HG02973 (cell line): Measurements from ENCODE around the gene KRT78.
"Not testable (repeated sequence)": the region's sequence is repeated elsewhere in the genome, so short reads cannot be mapped to it uniquely, and the experiment has no call there.

Experiments used
- ATAC-seq: cut with Tn5 transposase; IDR thresholded peaks from one replicate; pipeline ENCODE4 v1.9.1; 2021; ENCODE audit warnings: moderate library complexity; ENCODE audit not compliant: unreplicated experiment

Gene KRT78

DNA sequence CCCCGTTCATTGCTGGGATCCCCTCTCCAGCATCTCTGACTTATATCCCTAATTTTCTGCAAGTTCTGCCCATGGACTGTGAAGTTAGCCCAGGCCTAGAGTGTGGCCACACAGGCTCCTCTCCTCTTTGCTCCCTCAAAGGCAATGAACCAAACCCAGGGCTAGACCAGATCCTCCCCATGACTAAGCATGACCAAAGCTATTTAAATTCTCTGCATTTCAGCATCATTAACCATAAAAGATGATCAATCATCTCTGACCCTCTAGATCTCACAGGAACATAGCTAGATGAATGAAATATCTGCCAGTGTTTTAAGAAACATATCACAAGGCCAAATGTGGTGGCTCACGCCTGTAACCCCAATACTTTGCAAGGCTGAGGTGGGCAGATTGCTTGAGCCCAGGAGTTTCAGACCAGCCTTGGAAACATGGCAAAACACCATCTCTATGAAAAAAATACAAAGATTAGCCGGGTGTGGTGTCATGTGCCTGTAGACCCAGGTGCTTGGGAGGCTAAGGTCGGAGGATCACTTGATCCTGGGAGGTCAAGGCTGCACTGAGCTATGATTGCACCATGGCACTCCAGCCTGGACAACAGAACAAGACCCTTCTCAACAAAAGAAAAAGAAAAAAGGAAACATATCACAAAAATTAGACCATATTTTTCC lies 50.7 kb downstream of the KRT78 start:
- ATAC-seq: no peak

DNA sequence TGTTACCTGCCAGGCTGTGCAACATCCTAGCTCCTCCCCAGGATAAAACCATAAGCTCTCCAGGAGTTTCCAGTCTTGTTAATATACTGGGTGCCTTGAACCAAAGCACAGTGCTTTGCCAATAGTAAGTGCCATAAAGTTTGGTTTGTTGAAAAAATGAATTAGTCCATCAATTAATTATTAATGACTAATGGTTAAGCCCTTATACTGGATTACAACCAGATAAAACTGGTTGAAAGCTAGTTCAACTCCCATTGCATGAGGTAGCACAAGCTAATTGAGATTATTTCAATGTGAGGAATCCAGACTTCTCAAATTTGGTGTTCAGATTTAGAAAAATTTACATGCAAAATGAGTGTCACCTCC lies 51.3 kb downstream of the KRT78 start:
- no peak for ATAC-seq

DNA sequence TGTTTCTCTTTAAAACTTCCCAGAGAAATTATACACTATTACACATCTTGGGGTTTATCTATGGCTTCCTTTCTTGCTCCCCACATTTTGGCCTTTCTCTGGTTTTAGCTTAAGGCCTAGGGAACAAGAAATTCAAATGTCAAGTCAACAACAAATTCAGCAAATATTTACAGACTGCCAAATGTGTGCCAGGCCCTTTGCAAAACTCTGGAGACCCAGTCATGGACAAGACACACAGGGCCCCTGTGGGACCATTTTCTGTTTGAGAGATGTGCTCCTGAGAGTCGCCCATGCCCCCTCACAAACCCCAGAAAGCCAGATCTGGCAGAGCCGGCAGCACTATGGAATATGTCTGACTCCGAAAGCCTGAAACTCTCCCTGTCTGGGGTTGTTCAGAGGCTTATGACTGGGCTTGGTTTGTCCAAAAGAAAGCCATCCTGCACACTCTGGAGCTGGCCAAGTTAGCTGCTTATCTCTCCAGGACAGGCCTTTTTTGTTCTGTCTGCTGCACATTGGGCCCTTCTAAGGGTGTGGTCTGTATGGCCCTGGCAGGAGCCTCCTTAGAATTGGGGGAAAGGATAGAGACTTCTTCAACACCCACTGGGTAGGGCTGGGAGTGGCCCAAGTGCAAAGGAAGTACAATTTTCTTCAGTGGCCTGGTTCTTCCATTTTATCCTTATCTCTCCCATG lies 51.8 kb downstream of the KRT78 start:
- ATAC-seq: no peak

DNA sequence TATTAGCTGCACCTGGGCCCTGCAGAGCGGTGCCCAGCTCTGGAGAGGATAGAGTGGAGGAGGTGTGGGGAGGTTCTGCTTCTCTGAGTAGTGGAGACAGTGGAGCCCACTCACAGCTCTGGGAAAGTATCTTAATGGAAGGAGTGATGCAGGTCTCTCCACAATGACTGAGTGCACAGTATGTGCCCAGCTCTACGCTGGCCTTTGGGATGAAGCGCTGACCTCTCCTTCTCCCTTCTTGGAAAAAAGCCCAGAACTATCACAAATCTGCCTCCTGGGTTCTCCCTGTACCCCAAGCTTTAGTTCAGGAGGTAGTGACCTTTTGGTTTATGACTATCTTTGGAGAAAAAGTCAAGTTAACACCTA lies 52.4 kb downstream of the KRT78 start:
- no peak for ATAC-seq

DNA sequence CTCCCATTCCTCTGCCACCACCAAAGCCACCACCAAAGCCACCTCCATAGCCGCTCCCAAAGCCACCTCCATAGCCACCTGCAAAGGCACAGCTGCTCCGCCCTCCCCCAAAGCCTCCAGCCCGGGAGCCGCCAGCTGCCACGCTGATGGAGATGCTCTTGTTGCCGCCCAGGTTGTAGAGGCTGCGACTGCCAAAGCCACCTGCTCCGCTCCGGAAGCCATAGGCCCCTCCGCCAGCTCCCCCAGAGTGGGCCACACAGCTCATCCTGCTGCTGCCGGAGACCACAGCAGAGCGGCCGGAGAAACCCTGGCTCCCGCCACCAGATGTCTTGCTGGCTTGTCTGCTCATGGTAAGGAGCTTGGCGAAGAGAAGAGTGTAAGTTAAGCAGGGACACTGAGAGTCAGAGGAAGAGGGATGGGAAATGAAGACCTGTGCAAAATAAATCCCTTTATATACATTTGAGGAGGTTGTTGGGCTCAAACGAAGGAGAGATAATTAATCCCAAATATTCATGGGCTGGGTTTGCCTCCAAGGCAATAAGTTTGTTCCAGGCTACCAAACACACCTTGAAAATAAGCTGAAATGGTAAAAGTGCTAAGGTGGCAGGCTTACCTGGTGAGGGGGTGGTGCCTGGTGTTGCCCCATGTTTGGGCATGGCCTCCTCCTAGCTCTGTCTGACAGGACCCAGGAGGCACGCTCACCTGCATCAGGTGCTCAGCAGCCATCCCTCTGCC lies 52.9 kb downstream of the KRT78 start, which contains the start of gene KRT3:
TSS of gene KRT3 (minus strand) at position 424 of the 735 bp plus-strand sequence. CDS start at position 349, 75 bp downstream.
- no peak for ATAC-seq

DNA sequence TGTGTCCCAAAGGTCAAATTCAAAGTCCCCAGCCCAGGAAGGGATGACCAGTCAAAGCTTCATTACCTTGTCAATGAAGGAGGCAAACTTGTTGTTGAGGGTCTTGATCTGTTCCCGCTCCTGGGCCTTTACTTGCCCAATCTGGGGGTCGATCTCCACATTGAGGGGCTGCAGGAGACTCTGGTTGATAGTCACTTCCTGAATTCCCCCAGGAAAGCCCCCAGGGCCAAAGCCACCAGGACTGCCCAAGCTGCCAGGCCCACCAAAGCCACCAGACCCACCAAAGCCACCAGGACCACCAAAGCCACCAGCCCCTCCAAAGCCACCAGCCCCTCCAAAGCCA lies 53.5 kb downstream of the KRT78 start:
- not testable (repeated sequence) for ATAC-seq

DNA sequence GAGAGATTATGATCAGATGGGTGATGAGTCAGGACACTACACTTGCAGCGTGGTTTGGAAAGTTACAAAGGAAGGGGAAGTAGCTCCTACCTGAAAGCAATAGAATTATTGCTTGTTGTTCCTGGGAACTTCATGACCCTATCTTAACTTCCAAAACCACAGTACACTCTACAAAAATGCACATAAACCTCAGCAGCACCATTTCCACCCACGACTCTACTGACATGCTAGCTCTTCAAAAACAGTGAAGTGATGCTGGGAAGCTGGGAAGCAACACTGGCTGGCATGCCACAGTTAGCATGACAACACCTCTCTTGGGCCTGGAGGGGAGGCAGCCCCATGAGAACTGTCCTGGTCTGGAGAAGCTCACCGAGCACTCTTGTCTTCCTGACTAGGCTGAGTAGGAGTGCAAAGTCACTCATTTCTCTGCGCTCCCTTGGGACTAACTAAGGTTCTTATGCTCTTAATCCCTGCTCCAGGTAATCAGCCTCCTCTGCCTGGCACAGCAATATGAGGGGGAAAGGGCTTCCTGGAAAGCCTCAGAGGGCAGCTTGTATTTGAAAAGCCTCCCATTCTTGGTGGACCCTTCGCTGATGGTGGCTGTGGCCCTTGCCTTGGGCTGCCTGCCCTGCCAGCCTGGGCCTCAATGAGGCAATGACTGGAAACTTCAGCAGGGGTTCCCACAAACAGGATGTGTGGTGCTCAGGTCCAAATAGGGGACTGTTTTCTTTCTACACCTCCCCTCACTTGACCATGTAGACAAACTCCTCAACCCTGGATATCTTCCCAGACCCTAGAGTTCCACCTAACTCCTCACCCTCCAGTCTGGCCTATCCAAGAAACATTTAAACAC lies 54.1 kb downstream of the KRT78 start:
- no peak for ATAC-seq

DNA sequence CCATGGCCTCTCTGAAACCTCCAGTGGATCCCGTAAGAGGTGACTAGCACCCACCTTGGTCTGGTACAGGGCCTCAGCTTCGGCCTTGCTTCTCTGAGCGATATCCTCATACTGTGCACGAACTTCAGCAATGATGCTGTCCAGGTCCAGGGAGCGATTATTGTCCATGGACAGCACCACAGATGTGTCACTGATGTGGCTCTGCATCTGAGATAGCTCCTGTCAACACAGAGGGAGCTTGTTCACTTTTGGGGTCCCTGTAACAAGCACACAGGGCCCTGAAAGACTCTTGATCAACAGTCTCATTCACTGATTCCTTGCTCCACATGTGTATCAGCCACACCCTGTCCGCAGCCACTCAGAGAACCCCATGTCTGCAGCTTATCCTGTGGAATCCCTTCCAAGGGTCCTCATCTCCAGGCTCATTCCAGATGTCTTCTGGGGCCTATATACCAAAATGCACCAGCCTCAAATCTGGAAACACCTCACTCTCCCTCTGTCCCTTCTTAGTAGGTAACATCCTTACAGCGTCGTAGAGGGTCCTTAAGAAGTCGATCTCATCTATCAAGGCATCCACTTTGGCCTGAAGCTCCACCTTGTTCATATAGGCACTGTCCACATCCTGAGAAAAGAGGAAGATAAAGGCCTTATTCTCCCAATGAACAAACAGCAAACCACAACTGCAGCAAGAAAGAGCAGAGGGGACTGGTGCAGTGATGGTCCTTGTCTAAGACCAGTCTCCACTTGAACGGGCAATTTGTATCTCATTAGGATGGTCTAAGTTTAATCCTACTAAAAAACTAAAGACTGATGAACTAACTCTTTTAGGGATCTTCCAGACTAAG lies 56.4 kb downstream of the KRT78 start:
- no peak for ATAC-seq

DNA sequence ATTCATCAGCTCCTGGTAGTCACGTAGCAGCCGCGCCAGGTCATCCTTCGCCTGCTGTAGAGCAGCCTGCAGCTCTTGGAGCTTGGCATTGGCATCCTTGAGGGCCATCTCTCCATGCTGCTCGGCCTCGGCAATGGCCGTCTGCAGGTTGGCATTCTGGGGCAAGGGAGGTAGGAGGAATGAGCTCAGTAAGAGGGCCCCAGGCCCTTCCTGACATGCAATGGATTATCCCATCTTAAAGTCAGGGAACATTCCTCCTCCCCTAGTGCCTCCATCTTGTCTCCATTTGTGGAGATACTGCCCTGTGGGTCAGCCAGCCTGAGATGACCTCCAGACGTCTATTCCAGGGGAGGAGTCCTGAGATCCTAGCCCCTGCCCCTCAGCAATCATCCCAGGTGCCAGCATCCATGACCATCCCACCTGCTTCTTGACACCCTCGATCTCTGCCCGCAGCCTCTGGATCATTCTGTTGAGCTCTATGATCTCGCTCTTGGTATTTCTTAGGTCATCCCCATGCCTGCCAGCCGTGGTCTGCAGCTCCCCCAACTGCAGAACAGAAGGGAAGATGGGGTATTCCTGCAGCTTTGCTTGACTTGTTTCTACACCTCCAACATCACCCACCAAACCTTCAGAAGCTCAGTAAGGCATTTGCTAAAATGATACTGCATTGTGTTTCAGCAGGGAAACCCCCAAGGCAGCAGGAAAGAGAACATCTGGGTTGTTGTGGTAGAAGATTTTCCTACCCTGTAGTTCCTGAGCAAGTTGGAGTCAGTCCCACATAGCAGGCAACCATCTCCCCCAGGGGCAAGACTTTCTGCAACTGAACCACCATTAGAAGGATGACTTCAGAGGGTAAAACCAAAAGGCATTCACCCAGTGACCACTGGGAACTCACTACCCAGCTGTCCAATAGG lies 57.3 kb downstream of the KRT78 start:
- ATAC-seq: no peak

DNA sequence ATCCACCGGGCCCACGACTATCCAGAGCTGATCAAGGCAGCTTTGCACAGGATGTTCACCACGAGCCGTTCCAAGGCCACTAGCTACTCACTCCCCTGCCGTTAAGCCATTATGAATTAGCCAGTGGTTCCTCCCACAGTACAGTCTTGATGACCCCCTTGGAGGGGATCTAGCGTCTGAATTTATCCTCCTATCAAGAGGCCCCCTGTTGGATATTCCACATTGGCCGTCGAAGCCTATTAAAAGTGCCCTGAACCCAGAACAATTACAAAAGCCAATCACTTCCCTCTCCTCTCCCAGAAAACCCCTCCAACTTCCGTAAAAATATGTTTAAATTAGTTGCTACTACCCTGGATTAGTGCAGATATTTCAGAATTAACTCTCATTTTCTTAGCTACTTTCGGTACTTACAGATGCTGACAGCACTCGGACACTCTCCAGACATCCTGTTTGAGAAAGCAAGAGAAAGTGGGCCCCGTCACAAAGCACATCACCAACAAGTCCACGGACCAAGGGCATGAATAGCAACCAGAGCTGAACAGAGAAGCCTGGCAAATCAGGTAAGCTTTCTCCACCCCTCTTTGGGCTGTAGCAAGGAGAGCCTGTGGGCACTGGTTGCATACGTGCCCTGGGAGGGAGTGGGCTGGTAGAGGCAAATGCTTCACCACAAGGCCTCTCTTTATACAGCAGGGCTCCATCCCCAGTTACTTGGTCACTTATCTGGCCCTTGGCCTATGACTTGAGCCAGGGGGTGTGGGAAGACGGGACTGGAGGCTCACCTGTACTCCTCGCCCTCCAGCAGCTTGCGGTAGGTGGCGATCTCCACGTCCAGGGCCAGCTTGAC lies 58.1 kb downstream of the KRT78 start:
- ATAC-seq: no peak

DNA sequence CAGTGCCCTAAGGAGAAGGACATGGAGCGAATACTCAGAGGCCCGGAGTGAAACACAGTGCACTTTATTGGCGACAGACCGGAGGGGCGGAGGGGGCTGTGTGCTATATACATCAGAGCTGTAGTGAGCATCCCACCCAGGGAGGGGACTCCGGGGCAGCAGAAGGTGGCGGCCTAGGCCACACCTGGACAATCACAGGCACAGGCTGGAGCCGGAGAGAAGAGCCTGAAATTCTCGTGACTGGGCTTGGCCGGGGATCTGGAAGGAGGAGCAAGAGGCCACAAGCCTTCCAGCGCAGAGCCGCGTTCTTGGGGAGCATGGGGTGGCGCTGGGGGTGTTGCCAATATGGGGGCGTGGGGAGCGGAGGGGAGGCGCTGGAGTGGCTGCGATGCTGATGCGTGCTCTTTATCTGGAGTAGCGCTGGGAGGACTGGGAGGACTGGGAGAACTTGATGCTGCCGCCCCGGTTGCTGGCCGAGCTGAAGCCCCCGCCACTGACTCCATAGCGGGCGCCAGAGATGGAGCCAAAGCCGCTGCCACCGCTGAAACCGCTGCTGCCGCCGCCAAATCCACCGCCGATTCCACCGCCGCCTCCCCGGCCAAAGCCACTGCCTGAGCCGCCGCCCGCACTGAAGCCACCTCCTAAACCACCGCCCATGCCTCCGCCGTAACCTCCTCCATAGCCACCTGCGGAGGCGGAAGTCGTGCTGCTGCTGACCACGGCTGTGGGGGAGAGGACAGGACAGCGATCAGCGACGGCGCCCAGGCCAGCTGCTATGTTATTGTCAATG lies 59.0 kb downstream of the KRT78 start:
- ATAC-seq: no peak

DNA sequence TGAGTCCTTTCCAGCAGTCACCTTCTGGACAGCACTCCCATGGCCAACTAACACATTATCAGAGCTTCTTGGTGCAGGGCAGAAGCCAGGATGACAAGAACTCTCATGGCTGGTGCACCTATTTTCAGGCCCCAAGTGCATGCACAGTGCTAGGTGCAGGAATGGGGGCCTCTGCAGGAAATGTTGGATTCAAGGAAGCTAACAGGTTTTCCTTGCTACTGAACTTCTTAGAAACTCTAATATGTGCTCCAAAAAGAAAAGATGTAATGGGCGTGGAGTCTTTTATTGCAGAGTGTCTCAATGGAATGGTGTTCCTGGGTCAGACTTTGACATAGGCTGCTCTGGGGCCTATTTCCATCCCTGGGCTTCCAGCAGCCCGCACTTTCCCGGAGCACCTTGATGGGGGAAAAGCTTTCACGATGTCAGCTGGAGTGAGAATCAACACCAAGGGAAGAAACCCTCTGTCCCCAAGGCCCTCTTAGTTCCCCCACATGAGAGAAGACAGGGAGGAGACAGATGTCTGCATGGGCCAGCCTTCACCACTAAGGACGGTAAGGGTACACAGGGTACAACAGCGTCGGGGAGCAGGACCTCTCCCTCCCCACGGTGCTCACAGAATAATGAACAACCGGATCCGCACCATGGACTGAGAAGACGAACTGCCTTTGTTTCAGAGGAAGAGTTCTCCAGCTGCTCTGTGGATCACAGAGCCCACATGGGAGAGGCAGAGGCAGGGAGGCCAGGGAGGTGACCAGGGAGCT lies 59.7 kb downstream of the KRT78 start:
- ATAC-seq: no peak

DNA sequence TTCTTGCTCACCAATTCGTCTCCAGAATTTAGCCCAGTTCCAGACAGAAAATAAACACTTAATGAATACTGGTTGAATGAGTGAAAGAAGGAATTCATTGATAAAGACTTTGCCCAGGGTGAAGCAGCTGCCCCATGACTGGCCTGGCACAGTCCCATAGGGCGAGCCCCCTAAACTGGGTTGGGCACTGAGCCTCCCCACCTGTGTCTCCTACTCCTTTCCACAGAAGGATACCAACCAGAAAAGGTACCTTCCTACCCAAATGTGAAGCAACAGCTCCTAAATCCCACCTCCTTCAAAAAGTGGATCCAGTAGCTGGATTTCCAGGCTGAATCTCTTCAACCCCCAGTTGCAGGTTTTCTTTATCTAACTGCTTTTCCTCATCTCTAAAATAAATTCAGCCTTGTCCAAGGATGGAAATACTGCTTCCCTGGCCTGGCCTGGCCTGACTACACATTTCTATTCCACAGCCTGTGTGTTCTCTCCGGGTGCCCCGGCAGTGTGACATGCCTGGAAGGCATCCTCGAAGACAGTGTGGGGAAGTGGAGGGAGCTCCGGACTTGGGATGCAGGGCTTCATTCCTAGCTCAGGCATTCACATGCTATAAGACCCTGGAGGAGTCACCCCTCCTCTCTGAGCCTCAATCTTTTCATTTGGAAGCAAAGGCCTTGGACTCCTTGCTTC lies 60.5 kb downstream of the KRT78 start:
- no peak for ATAC-seq
